ENCODE results near the gene CCDC175.

DNA sequence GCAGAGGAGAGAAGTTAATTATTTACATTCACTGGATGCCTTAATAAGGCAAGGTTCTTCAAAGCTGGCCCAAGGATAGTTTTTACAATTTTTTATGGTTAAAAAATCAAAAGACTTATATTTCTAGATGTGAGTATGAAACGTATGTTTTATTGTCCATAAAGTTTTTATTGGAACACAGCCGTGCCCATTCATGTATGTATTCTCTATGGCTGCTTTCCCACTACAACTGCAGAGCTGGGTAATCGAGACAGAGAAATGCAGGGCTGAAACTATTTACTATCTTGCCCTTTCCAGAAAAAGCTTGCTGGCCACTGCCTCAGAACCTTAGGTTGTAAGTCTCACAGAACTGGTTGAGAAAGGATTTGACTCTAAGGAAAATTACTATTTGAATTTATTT lies 75.9 kb downstream of the CCDC175 start:
- TF ChIP-seq POLR2AphosphoS5 (IDR thresholded peaks at IDR 0.05) (no peak), EP300 (IDR thresholded peaks at IDR 0.05) (no peak)
- TF ChIP-seq, protein P1, sequence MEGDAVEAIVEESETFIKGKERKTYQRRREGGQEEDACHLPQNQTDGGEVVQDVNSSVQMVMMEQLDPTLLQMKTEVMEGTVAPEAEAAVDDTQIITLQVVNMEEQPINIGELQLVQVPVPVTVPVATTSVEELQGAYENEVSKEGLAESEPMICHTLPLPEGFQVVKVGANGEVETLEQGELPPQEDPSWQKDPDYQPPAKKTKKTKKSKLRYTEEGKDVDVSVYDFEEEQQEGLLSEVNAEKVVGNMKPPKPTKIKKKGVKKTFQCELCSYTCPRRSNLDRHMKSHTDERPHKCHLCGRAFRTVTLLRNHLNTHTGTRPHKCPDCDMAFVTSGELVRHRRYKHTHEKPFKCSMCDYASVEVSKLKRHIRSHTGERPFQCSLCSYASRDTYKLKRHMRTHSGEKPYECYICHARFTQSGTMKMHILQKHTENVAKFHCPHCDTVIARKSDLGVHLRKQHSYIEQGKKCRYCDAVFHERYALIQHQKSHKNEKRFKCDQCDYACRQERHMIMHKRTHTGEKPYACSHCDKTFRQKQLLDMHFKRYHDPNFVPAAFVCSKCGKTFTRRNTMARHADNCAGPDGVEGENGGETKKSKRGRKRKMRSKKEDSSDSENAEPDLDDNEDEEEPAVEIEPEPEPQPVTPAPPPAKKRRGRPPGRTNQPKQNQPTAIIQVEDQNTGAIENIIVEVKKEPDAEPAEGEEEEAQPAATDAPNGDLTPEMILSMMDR (IDR thresholded peaks at IDR 0.05): no peak

Data from esophagus muscularis mucosa (tissue), 4 donors.